Stimulated activated naive CD8-positive, alpha-beta T cell treated with anti-CD3 and anti-CD28 coated beads, Interleukin-15, Interleukin-2, amounts not matched to agents 100 U/mL and 50 U/mL, for 24 hours (primary cell): ENCODE results near the gene KCNB1.
"Not testable (repeated sequence)": the region's sequence is repeated elsewhere in the genome, so short reads cannot be mapped to it uniquely, and the experiment has no call there.

Experiments used
- ATAC-seq: fragments of 150-1000 bp; cut with Tn5 transposase; one replicate; pipeline ENCODE4 v1.10.0; 2021
- DNase-seq: peaks from one replicate; pipeline ENCODE4 v3.0.0; 2021

Gene KCNB1

GRCh38 chr20:49435639-49436038 is 46.8 kb downstream of the KCNB1 start:
- no peak for DNase-seq
- ATAC-seq: no peak

DNA sequence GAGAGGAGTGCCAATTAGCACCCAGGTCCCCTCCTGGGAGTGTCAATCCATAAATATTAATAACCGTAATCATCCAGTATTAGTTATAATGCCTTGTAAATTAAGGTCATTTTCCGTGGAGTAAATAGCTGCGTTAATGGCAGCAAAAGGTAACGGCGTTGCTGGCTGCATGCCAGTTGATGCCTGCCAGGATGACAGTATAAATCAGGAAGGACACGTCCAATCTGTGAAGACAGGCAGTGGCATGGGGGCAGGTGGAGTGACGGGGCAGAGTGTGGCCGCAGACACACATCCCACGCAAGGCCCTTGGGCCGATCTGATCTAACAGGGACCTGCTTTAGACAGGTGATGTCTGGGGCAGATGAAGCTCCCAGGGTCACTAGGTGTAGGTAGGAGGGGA is 49.1 kb downstream of the KCNB1 start:
- ATAC-seq: no peak

GRCh38 chr20:49432550-49432949 is 49.9 kb downstream of the KCNB1 start:
- DNase-seq (no peak), ATAC-seq (no peak)

More for the DNA sequence above, 49.1 kb downstream of the KCNB1 start:
- no peak for DNase-seq

DNA sequence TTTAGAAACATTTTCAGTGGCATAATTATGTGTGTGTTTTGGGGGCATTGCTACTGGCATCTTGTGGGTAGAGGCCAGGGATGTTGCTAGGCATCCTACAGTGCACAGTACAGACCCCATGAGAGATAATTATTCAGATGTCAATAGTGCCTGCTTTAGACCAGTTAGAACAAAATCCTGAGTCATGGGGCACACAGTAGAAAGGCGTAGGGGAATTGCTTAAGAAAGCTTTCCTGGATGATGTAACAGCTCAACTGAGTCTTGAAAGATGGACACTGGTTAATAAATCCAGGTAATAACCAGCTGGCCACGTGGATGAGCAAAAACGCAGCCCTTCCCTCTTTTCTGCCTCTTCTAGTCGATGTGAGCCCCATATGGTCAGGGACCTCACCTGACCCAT is 51.1 kb downstream of the KCNB1 start:
- DNase-seq (no peak), ATAC-seq (no peak)

DNA sequence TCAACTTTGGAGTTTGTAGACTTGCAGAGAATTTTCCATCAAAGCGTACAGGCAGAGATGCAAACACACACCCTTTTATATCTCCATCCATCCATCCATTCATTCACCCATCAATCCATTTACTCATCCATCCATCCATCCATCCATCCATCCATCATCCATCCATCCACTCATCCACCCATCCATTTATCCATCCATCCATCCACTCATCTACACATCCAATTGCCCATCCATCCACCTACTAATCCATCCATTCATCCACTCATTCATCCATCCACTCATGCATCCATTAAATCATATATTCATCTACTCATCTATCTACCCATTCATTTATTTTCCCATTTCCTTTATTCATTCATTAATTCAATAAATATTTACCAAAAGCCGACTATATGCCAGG is 52.1 kb downstream of the KCNB1 start:
- ATAC-seq (no peak), DNase-seq (no peak)

DNA sequence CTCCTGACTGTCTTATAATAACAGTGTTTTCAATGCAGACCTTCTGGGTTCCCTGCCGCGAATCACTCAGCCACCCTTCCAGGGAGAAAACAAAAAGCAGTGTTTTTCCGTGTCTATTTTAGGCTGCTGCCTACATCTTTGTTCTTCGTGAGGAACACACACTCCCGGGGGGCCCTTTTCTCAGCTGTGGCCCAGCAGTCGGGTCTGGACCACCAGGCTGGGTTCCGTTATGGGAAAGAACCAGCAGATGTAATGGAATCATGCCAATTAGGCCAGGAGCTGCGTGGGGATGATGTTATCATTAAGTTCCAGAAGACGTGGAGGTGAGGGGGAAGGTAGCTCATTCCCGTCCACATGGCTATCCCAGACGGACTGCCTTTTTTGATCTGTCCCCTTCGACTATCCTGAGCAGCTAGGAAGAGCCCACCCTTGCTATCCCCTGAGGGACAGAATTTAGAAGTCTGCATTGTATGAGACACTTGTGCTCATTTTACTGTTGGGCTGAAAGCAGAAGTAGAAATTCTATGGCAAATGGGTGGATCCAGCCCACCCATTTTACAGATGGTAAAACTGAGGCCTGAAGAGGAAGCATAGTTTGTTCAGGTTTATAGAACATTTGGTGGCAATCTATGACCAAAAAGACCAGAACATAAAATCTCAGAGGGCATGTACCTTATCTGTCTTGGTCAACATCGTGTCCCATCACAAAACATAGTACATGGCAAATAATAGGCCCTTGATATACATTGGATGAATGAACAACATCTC is 54.5 kb downstream of the KCNB1 start:
- no peak for ATAC-seq
- no peak for DNase-seq

DNA sequence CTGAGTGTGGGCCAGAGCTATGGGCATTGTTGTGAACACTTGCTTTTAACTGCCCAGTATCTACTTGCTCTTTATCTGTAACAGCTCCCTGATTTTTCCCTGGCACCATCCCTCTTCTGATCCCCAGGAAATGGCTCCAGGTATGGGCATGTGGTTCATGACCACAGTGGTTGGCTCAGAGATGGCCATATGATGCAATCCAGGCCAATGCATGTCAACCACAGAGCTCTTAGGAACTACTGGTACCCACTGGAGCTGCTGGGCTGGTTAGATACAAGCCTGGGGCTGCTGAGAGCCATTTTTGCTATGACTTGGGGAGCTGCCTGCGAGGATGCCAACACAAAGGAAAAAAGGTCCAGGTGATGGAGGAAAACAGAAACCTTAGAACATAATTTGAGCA is 55.6 kb downstream of the KCNB1 start:
- no peak for ATAC-seq

DNA sequence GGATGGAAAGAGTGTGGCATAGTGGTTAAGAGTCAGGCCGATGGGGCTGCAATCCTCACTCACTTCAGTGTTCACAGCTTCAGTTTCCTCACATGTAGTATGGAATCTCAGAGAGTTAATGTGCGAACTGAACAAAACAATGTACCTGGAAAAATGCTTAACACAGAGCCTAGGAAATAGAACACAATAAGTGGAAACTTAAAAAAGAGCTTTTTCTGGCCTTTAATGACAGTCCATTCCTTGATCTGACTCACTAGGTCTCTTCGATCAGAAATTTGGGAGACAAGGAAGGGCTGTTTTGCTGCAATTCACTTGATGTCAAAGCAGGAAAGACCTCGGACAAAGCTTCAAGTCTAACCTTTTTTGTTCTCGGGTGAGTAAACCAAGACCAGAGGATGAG is 56.1 kb downstream of the KCNB1 start:
- DNase-seq (no peak), ATAC-seq (no peak)

More for the DNA sequence above, 55.6 kb downstream of the KCNB1 start:
- DNase-seq: no peak

GRCh38 chr20:49424536-49424935 is 57.9 kb downstream of the KCNB1 start:
- DNase-seq: no peak

GRCh38 chr20:49422161-49422560 is 60.3 kb downstream of the KCNB1 start:
- no peak for ATAC-seq
- no peak for DNase-seq

More at GRCh38 chr20:49424536-49424935, 57.9 kb downstream of the KCNB1 start:
- ATAC-seq: no peak

- ATAC-seq: no peak
- DNase-seq: no peak
Measured at GRCh38 chr20:49420811-49421295, 61.6 kb downstream of the KCNB1 start.

- DNase-seq (no peak), ATAC-seq (no peak)
Measured at GRCh38 chr20:49420292-49420691, 62.2 kb downstream of the KCNB1 start.

GRCh38 chr20:49419785-49420184 is 62.7 kb downstream of the KCNB1 start:
- DNase-seq (no peak), ATAC-seq (no peak)

GRCh38 chr20:49418809-49419208 is 63.7 kb downstream of the KCNB1 start:
- ATAC-seq: no peak
- DNase-seq: no peak

DNA sequence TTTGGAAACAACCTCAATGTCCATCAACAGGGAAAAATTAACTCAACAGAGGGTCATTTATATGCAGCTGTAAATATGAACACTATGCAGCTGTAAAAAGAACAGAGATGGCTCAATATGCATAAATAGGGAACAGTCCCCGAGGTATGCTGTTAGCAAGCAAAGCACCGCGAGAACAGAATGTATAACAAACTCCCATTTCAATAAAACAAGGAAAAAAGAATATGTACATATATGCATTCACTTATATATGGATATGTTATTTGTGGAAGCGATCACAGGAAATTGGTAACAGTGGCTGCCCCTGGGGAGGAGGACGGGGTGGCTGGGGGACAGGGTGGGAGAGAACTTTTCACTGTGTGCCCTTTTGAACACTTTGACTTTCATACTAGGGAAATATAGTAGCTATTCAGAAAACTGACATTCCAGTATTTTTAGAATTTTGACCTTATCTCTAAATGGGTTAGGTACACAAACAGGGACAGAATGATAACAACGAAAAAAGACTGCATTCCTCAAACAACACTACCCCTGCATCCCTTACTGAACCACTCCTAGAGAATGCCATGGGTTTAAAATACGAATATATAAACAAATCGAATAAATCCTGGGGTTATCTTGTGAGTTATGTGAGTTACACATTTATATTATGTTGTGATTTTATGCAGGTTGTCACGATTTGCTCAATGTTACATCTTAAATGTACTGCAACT is 64.5 kb downstream of the KCNB1 start:
- no peak for ATAC-seq
- no peak for DNase-seq

- no peak for ATAC-seq
- no peak for DNase-seq
Measured at GRCh38 chr20:49415668-49416044, 66.8 kb downstream of the KCNB1 start.

DNA sequence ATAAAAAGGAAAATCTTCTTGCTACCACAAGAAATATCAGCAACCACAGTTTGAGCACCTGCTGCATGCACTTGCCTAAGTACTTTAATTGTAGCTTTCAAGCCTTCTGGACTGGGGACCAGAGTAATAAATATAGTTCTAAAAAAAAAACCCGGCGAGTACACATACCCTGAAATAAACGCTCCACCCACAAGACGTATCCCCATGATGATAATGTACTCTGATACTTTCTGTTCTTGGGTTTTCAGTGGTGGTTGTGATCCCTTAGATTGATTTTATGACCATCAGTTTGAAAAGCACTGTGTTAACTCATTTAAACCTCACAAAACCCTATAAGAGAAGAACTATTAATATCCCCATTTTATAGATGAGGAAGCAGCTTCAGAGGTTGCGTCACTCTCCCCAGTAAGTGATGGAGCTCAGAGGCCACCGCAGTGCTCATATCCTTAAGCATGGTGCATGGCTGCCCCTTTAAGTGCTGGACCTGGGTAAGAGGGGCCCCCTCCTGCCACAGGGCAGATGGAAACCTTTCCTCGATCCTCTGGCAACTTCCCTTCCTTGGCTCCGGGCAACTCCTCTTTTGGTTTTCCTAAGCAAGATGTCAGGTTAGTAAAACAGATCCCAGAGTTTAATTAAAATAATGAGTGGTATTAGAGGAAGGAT is 67.3 kb downstream of the KCNB1 start:
- ATAC-seq (no peak), DNase-seq (no peak)

- DNase-seq: no peak
- ATAC-seq: no peak
Measured at GRCh38 chr20:49413677-49414076, 68.8 kb downstream of the KCNB1 start.

- no peak for DNase-seq
- no peak for ATAC-seq
Measured at GRCh38 chr20:49412953-49413352, 69.5 kb downstream of the KCNB1 start.

DNA sequence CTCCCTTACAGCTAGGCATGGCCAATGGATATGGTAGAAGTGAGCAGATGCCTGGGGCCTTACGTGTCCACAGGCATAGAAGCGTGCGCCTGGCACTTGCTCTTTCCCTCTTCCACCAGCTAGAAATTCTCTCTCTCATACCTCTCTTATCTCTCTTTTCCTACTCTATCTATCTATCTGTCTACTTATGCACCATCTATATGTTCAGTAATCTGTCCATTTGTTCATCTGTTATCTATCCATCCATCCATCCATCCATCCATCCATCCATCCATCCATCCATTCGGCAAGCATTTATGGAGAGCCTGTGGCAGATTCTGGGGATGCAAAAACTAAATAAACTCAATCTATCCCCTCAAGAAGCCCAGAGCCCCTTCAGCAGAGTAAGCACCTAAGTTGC is 70.2 kb downstream of the KCNB1 start:
- ATAC-seq (no peak), DNase-seq (no peak)

DNA sequence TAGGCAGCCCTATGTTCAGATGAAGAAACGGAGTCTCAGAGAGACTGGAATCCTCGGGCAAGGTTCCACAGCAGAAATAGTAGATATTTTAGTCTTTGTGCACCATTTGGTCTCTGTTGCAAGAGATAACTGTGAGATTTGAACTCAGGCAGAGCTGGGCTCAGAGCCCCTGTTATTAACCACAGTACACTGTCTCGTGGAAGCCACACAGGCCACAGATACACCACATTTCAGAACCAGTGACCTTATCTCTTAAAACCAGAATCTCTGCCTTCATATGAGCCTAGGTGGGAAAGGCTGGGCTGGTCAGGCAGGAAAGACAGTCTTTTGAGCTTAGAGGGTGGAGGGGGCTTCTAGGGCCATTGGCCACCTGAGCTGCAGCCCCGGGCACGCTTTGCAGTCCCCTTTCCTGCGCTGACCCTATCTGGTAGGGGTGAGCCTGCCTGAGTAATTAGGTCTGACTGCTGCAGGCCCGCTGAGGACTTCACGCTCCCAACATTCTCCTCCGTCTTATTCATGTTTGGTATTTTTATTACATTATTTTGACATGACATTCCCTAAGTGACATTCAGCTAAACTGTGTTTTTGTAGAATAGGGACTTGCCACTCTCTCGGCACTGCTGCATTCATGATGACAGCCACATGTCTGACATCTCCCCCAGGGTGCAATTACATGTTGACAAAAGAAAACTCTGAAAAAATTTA is 71.1 kb downstream of the KCNB1 start:
- DNase-seq (no peak), ATAC-seq (no peak)

- ATAC-seq, DNase-seq: not testable (repeated sequence)
Measured at GRCh38 chr20:49409975-49410621, 72.4 kb downstream of the KCNB1 start.
